Loucy (cell line): ENCODE measurements around the gene KLHL3.

ENCODE experiments used
- H2AFZ ChIP-seq: fragments of 200-600 bp; sonication (generic); 2 replicates; pipeline ENCODE4 v1.6.0; 2016; ENCODE audit warnings: antibody characterized with exemption, mild to moderate bottlenecking, low read length, moderate library complexity
- H3F3A ChIP-seq: fragments of 200-600 bp; 2 replicates; pipeline ENCODE4 v1.6.0; 2016; ENCODE audit warnings: antibody characterized with exemption, low read depth, mild to moderate bottlenecking
- H3K27me3 ChIP-seq: fragments of 200-600 bp; sonication (generic); 2 replicates; pipeline ENCODE4 v1.6.1; 2014; ENCODE audit warnings: low read length, mild to moderate bottlenecking; ENCODE audit not compliant: insufficient read depth, poor library complexity, severe bottlenecking
- H3K36me3 ChIP-seq: fragments of 200-600 bp; sonication (generic); 2 replicates; pipeline ENCODE4 v1.6.1; 2016; ENCODE audit warnings: low read length; ENCODE audit not compliant: insufficient read depth
- H3K4me1 ChIP-seq: fragments of 200-600 bp; sonication (generic); 2 replicates; pipeline ENCODE4 v1.5.1; 2014; ENCODE audit warnings: low read length, mild to moderate bottlenecking; ENCODE audit not compliant: insufficient read depth, poor library complexity, severe bottlenecking
- H3K4me2 ChIP-seq: fragments of 200-600 bp; sonication (generic); 2 replicates; pipeline ENCODE4 v1.6.0; 2014; ENCODE audit warnings: antibody characterized with exemption, low read length, low read depth, mild to moderate bottlenecking; ENCODE audit not compliant: poor library complexity, severe bottlenecking
- H3K4me3 ChIP-seq: fragments of 200-600 bp; sonication (generic); 2 replicates; pipeline ENCODE4 v1.5.1; 2014; ENCODE audit warnings: low read length, mild to moderate bottlenecking, mixed read lengths; ENCODE audit not compliant: poor library complexity, severe bottlenecking
- H3K79me2 ChIP-seq: fragments of 200-600 bp; sonication (generic); 2 replicates; pipeline ENCODE4 v1.6.1; 2014; ENCODE audit warnings: low read length; ENCODE audit not compliant: insufficient read depth
- H3K9ac ChIP-seq: fragments of 200-600 bp; sonication (generic); 2 replicates; pipeline ENCODE4 v1.6.0; 2014; ENCODE audit warnings: mild to moderate bottlenecking, low read depth, low read length, moderate library complexity; ENCODE audit not compliant: poor library complexity, severe bottlenecking
- H3K9me2 ChIP-seq: fragments of 200-600 bp; sonication (generic); replicated peaks from 2 replicates; pipeline ENCODE4 v1.6.1; 2016; ENCODE audit warnings: low read depth, low read length, mixed read lengths
- H3K9me3 ChIP-seq: fragments of 200-600 bp; sonication (generic); 2 replicates; pipeline ENCODE4 v1.6.1; 2014; ENCODE audit warnings: mild to moderate bottlenecking, antibody characterized with exemption, low read length, low read depth; ENCODE audit not compliant: insufficient read depth
- H4K20me1 ChIP-seq: fragments of 200-600 bp; sonication (generic); 2 replicates; pipeline ENCODE4 v1.6.0; 2014; ENCODE audit warnings: antibody characterized with exemption, low read length, mild to moderate bottlenecking; ENCODE audit not compliant: insufficient read depth, poor library complexity, severe bottlenecking
- EZH2phosphoT487 ChIP-seq: fragments of 200-600 bp; IDR thresholded peaks from 2 replicates; pipeline ENCODE4 v1.6.1; 2018; ENCODE audit warnings: antibody characterized with exemption, mild to moderate bottlenecking, moderate library complexity, borderline replicate concordance
- TF ChIP-seq, protein P1 (sequence below): fragments of 200-600 bp; sonication (generic); conservative IDR thresholded peaks from 2 replicates; pipeline ENCODE4 v1.5.1; 2014; ENCODE audit warnings: mild to moderate bottlenecking, antibody characterized with exemption, low read length

The KLHL3 gene

DNA sequence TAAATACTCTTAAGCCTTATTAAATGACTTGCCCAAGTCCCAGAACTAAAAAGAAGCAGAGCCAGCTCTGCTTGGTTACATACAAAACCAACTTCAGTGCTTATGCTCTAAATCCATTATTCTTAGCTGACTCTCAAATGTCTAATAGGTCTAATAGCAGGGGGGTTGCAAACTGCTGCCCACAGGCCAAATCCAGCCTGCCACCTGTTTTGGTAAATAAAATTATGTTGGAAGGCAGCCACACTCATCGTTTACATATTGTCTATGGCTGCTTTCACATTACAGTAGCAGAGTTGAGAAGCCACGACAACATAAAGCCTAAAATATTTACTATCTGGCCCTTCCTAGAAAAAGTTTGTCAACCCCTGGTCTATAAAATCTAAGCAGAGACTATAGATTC is 69.0 kb downstream of the KLHL3 start:
- H3K4me2 ChIP-seq = no peak overlapping the region

DNA sequence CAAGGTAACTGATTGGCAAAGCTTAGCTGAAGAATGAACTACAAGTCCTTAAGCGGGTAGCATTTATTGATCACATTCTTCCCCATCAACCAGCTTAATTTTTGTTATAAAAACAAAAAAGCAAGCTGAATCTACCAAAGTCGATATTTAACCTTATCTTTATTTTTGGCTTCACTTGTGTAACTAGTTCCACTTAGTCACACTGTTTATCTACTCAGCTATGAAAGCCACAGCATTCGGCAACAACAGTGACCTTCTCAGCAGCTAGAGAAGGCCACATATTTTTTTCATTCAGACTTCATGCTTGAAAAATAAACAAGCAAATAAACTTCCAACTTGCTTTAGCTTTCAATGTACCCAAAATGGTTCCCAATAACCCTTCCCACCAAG is 69.4 kb downstream of the KLHL3 start:
- H3F3A ChIP-seq = no peaks in the 10 kb centered on the region

More for the DNA sequence above, 69.0 kb downstream of the KLHL3 start:
- Histone ChIP-seq H3K9me2 (no peaks in the 10 kb centered on the region), H3K4me1 (peaks cover 11% of the 10 kb centered on the region), H3K79me2 (no peaks in the 10 kb centered on the region), H3K9me3 (no peaks in the 10 kb centered on the region), H3K36me3 (peaks cover 13% of the 10 kb centered on the region; the same call in 1 of the 2 replicates), H3K4me3 (no peak overlapping the region), H3F3A (no peaks in the 10 kb centered on the region), H3K9ac (no peak overlapping the region), H2AFZ (no peak overlapping the region), H4K20me1 (no peaks in the 10 kb centered on the region), H3K27me3 (no peaks in the 10 kb centered on the region)
- TF ChIP-seq, protein P1, sequence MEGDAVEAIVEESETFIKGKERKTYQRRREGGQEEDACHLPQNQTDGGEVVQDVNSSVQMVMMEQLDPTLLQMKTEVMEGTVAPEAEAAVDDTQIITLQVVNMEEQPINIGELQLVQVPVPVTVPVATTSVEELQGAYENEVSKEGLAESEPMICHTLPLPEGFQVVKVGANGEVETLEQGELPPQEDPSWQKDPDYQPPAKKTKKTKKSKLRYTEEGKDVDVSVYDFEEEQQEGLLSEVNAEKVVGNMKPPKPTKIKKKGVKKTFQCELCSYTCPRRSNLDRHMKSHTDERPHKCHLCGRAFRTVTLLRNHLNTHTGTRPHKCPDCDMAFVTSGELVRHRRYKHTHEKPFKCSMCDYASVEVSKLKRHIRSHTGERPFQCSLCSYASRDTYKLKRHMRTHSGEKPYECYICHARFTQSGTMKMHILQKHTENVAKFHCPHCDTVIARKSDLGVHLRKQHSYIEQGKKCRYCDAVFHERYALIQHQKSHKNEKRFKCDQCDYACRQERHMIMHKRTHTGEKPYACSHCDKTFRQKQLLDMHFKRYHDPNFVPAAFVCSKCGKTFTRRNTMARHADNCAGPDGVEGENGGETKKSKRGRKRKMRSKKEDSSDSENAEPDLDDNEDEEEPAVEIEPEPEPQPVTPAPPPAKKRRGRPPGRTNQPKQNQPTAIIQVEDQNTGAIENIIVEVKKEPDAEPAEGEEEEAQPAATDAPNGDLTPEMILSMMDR = no peak
- no peak for TF ChIP-seq EZH2phosphoT487

DNA sequence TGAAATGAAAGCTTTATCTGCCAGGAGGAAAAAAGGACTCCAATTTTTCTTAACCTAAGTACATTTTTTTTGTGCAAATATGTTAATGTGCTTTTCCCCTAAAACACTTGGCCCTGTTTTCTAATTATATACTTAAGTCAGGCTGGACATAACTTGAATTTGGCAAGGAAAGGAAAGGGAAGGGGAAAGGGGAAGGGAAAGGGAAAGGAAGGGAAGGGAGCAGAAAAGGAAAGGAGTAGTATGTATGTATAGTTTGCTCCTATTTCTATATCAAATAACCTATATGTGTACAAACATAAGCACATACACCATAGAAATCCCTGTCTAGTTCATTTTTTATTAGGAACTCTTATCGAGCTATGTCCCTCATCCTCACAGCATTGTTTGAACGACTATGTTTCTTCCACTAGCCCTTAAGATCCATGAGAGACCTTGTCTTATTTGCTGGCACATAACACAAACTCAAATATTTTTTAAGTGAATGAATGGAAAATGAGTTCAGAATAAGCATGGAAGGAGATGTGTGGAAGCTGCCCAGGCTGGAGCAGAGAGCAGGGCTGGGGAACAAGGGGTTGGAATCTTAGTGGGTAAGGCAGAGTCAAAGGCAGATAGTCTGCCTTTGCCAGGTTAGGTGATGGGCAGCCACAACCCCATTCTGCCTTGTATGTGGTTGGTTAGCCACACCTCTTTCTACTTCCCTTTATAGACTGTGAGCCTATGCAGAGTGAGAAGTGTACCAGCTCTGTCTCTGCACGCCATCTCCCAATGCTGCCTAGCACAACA is 70.0 kb downstream of the KLHL3 start:
- H2AFZ ChIP-seq = no peak overlapping the region
- no peak overlapping the region for H3K9ac ChIP-seq
- no peaks in the 10 kb centered on the region for H3K27me3 ChIP-seq
- H3K79me2 ChIP-seq = no peaks in the 10 kb centered on the region
- TF ChIP-seq EZH2phosphoT487 = no peak
- TF ChIP-seq, protein P1 = no peak
- no peaks in the 10 kb centered on the region for H4K20me1 ChIP-seq
- no peaks in the 10 kb centered on the region for H3K9me3 ChIP-seq
- peaks cover 11% of the 10 kb centered on the region for H3K4me1 ChIP-seq
- no peaks in the 10 kb centered on the region for H3K9me2 ChIP-seq
- peaks cover 7% of the 10 kb centered on the region; the same call in 1 of the 2 replicates for H3K36me3 ChIP-seq
- no peak overlapping the region for H3K4me3 ChIP-seq
- no peak overlapping the region for H3K4me2 ChIP-seq
- H3F3A ChIP-seq = no peaks in the 10 kb centered on the region

More for the DNA sequence above, 69.4 kb downstream of the KLHL3 start:
- Histone ChIP-seq H3K27me3 (no peaks in the 10 kb centered on the region), H2AFZ (no peak overlapping the region), H3K9me3 (no peaks in the 10 kb centered on the region), H3K4me2 (no peak overlapping the region), H4K20me1 (no peaks in the 10 kb centered on the region), H3K4me1 (peaks cover 11% of the 10 kb centered on the region), H3K9ac (no peak overlapping the region), H3K9me2 (no peaks in the 10 kb centered on the region), H3K79me2 (no peaks in the 10 kb centered on the region), H3K4me3 (no peak overlapping the region), H3K36me3 (peaks cover 13% of the 10 kb centered on the region; the same call in 1 of the 2 replicates)
- TF ChIP-seq, protein P1 = no peak
- no peak for TF ChIP-seq EZH2phosphoT487
